ENCODE data around the gene SS18L1. TPM values are rescaled to one million over a fixed set of nuclear protein-coding genes. Genes with fewer than 3 reads are reported as not detected.

The SS18L1 gene
- total RNA-seq, 2 experiments from 2014 or later: 17.0 to 17.7 TPM

DNA sequence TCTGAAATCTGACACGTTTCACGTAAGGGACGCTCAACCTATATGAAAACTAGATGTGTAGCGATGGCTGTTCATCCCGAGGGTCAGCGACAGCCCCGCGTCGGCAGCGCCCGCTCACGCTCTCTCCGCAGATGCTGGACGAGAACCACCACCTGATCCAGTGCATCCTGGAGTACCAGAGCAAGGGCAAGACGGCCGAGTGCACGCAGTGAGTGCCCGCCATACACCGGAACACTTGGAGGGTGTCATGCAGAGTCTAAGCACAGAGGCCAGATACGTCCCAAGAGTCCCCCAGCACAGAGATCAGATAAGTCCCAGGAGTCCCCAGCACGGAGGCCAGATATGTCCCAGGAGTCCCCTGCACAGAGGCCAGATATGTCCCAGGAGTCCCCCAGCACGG is 15.0 kb downstream of the SS18L1 start:
- no peaks in the 10 kb centered on the region for H3K9me2 ChIP-seq (ENCODE audit: insufficient read depth, low read length)
- H3K27ac ChIP-seq (ENCODE audit: low read depth, low read length, poor library complexity, severe bottlenecking): no peak overlapping the region
- no peak for DNase-seq (ENCODE audit: low spot score)
- intact Hi-C loops (cut with micrococcal nuclease; ENCODE audit: unreplicated experiment): loop anchor here (5.0 kb wide), 1 partner anchor 146 kb away; no protein-coding TSS in a partner anchor
- ChIA-PET CTCF (ENCODE audit: unreplicated experiment) (no interaction called here), POLR2A (no interaction called here)
- H3K36me3 ChIP-seq (ENCODE audit: insufficient read depth, low read length): peaks cover 14% of the 10 kb centered on the region
- no peaks in the 10 kb centered on the region for H3K79me2 ChIP-seq (ENCODE audit: insufficient read depth, low read depth, low read length)
- TF ChIP-seq, protein P1, sequence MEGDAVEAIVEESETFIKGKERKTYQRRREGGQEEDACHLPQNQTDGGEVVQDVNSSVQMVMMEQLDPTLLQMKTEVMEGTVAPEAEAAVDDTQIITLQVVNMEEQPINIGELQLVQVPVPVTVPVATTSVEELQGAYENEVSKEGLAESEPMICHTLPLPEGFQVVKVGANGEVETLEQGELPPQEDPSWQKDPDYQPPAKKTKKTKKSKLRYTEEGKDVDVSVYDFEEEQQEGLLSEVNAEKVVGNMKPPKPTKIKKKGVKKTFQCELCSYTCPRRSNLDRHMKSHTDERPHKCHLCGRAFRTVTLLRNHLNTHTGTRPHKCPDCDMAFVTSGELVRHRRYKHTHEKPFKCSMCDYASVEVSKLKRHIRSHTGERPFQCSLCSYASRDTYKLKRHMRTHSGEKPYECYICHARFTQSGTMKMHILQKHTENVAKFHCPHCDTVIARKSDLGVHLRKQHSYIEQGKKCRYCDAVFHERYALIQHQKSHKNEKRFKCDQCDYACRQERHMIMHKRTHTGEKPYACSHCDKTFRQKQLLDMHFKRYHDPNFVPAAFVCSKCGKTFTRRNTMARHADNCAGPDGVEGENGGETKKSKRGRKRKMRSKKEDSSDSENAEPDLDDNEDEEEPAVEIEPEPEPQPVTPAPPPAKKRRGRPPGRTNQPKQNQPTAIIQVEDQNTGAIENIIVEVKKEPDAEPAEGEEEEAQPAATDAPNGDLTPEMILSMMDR (conservative IDR thresholded peaks at IDR 0.05; ENCODE audit: low read length): no peak
- no peak for TF ChIP-seq EZH2phosphoT487 (IDR thresholded peaks at IDR 0.05; ENCODE audit: borderline replicate concordance, low read depth, low read length)
- H3K4me2 ChIP-seq (ENCODE audit: low read length): no peak overlapping the region
- H3K9me3 ChIP-seq (ENCODE audit: low read length): no peaks in the 10 kb centered on the region
- no TSS peak for BruUV-seq (replicated peaks)
- H4K20me1 ChIP-seq (ENCODE audit: insufficient read depth, low read length): no peaks in the 10 kb centered on the region
- no peak overlapping the region for H2AFZ ChIP-seq (ENCODE audit: low read length)
- no peaks in the 10 kb centered on the region for H3K4me1 ChIP-seq (ENCODE audit: insufficient read depth, low read length, poor library complexity, severe bottlenecking)
- no peak overlapping the region for H3K4me3 ChIP-seq (ENCODE audit: low read depth, low read length, poor library complexity, severe bottlenecking)

DNA sequence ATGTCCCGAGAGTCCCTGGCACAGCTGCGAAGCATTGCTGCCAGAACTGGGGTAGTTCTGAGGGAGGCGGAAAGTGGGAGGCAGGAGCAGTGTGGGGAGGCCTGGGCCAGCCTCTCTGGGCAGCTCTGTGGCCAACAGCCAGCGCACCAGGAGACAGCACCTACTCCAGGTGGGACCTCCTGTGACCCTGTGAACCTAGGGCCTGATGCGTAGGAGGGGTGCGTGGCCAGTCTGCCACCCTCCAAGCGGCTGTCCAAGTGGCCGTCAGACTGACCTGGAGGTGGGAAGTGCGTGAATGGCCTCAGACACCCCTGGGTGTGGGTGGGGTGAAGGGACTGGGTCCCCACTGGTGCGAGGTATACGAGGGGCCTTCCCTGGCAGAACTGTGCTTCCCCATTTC is 15.5 kb downstream of the SS18L1 start:
- H3K9me2 ChIP-seq (ENCODE audit: insufficient read depth, low read length): no peaks in the 10 kb centered on the region
- no peak overlapping the region for H2AFZ ChIP-seq (ENCODE audit: low read length)
- BruUV-seq (replicated peaks): no TSS peak
- no peak overlapping the region for H3K27ac ChIP-seq (ENCODE audit: low read depth, low read length, poor library complexity, severe bottlenecking)
- no peaks in the 10 kb centered on the region for H4K20me1 ChIP-seq (ENCODE audit: insufficient read depth, low read length)
- intact Hi-C loops (cut with micrococcal nuclease; ENCODE audit: unreplicated experiment): loop anchor here (5.0 kb wide), 1 partner anchor 147 kb away; no protein-coding TSS in a partner anchor
- no peak overlapping the region for H3K4me2 ChIP-seq (ENCODE audit: low read length)
- H3K79me2 ChIP-seq (ENCODE audit: insufficient read depth, low read depth, low read length): no peaks in the 10 kb centered on the region
- no peaks in the 10 kb centered on the region for H3K9me3 ChIP-seq (ENCODE audit: low read length)
- DNase-seq (ENCODE audit: low spot score): no peak
- no peak overlapping the region for H3K4me3 ChIP-seq (ENCODE audit: low read depth, low read length, poor library complexity, severe bottlenecking)
- H3K36me3 ChIP-seq (ENCODE audit: insufficient read depth, low read length): peaks cover 9% of the 10 kb centered on the region
- TF ChIP-seq, protein P1 (conservative IDR thresholded peaks at IDR 0.05; ENCODE audit: low read length): no peak
- TF ChIP-seq EZH2phosphoT487 (IDR thresholded peaks at IDR 0.05; ENCODE audit: borderline replicate concordance, low read depth, low read length): no peak
- ChIA-PET POLR2A (no interaction called here), CTCF (ENCODE audit: unreplicated experiment) (no interaction called here)
- H3K4me1 ChIP-seq (ENCODE audit: insufficient read depth, low read length, poor library complexity, severe bottlenecking): no peaks in the 10 kb centered on the region

DNA sequence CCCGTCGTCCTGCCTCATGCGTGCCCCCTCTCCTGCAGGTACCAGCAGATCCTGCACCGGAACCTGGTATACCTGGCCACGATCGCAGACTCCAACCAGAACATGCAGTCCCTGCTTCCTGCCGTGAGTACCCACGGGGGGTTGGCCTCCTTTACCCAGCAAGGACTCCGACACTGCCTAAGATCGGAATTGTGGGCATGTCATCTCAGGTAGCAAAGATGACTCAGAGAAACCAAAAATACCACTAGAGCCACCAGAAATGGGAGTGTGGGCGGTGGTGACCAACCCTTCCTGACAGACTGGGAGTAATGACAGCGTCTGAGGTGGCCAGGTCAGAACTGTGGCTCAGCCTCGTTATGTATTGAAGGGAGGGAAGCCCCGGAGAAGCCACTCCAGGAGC is 16.3 kb downstream of the SS18L1 start:
- Histone ChIP-seq H3K27ac (ENCODE audit: low read depth, low read length, poor library complexity, severe bottlenecking) (no peak overlapping the region), H4K20me1 (ENCODE audit: insufficient read depth, low read length) (no peaks in the 10 kb centered on the region), H3K9me3 (ENCODE audit: low read length) (no peaks in the 10 kb centered on the region), H3K79me2 (ENCODE audit: insufficient read depth, low read depth, low read length) (no peaks in the 10 kb centered on the region), H3K4me3 (ENCODE audit: low read depth, low read length, poor library complexity, severe bottlenecking) (no peak overlapping the region), H3K9me2 (ENCODE audit: insufficient read depth, low read length) (no peaks in the 10 kb centered on the region), H2AFZ (ENCODE audit: low read length) (no peak overlapping the region), H3K4me1 (ENCODE audit: insufficient read depth, low read length, poor library complexity, severe bottlenecking) (no peaks in the 10 kb centered on the region), H3K4me2 (ENCODE audit: low read length) (no peak overlapping the region), H3K36me3 (ENCODE audit: insufficient read depth, low read length) (peaks cover 5% of the 10 kb centered on the region; the same call in 1 of the 2 replicates)
- BruUV-seq (replicated peaks): no TSS peak
- no peak for TF ChIP-seq EZH2phosphoT487 (IDR thresholded peaks at IDR 0.05; ENCODE audit: borderline replicate concordance, low read depth, low read length)
- TF ChIP-seq, protein P1 (conservative IDR thresholded peaks at IDR 0.05; ENCODE audit: low read length): no peak
- intact Hi-C loops (cut with micrococcal nuclease; ENCODE audit: unreplicated experiment): loop anchor here (5.0 kb wide), 1 partner anchor 148 kb away; no protein-coding TSS in a partner anchor
- ChIA-PET CTCF (ENCODE audit: unreplicated experiment) (no interaction called here), POLR2A (no interaction called here)
- no peak for DNase-seq (ENCODE audit: low spot score)

All from OCI-LY7 (cell line).